ENCODE measurements around the gene NRP2. TPM values are rescaled to one million over a fixed set of nuclear protein-coding genes. Genes with fewer than 3 reads are reported as not detected.

Gene NRP2
- total RNA-seq, 1 experiment from 2014 or later: 1.2 TPM

DNA sequence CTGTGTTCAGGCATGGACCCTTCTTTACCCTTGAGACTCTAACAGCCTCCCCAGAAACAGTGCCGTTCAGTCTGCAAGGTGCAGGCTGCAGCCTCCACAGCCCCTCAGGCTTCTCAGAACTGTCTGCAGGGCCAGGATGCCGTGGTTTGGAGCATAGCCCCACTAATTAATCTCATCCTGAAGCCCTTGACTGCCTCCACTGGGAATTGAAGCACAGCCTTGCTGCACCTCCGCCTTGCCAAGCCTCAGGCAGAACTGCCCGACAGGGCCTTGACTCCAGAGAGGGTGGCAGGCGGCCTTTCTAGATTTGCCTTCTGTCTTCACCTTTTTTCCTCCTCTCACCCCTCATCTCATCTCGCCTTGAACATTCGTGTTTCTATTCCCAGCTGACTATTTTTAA is 119.8 kb downstream of the NRP2 start:
- no TSS peak for BruUV-seq (replicated peaks)
- no peak for ATAC-seq

More for the DNA sequence above, 119.8 kb downstream of the NRP2 start:
- no peak overlapping the region for H3K4me2 ChIP-seq (ENCODE audit: low read length)
- no peak overlapping the region for H2AFZ ChIP-seq (ENCODE audit: low read depth, low read length, poor library complexity, severe bottlenecking)
- no peak overlapping the region for H3K9ac ChIP-seq (ENCODE audit: low read length)
- no peaks in the 10 kb centered on the region for H3K4me1 ChIP-seq (ENCODE audit: control insufficient read depth in 1 of 2, insufficient read depth in 2 of 2, low read length in 2 of 2)
- no peak for DNase-seq (ENCODE audit: low read depth, low spot score)
- no peaks in the 10 kb centered on the region for H3K9me3 ChIP-seq (ENCODE audit: control insufficient read depth in 1 of 2, insufficient read depth in 1 of 2, low read depth in 1 of 2, low read length in 2 of 2)
- RAD21 ChIA-PET (ENCODE audit: low non-redundant PET in 1 of 2, low total read pairs in 2 of 2, uncharacterized antibody in 2 of 2, unreplicated experiment in 2 of 2): no interaction called here
- no peak for TF ChIP-seq EZH2phosphoT487 (IDR thresholded peaks at IDR 0.05; ENCODE audit: borderline replicate concordance)
- no peak for TF ChIP-seq SIN3A (IDR thresholded peaks at IDR 0.05; ENCODE audit: low read depth)
- TF ChIP-seq JUND (IDR thresholded peaks at IDR 0.05): no peak
- TF ChIP-seq ZFX (IDR thresholded peaks at IDR 0.05): no peak
- no peak for TF ChIP-seq POLR2AphosphoS5 (IDR thresholded peaks at IDR 0.05; ENCODE audit: low read depth, low read length)
- TF ChIP-seq, protein P1, sequence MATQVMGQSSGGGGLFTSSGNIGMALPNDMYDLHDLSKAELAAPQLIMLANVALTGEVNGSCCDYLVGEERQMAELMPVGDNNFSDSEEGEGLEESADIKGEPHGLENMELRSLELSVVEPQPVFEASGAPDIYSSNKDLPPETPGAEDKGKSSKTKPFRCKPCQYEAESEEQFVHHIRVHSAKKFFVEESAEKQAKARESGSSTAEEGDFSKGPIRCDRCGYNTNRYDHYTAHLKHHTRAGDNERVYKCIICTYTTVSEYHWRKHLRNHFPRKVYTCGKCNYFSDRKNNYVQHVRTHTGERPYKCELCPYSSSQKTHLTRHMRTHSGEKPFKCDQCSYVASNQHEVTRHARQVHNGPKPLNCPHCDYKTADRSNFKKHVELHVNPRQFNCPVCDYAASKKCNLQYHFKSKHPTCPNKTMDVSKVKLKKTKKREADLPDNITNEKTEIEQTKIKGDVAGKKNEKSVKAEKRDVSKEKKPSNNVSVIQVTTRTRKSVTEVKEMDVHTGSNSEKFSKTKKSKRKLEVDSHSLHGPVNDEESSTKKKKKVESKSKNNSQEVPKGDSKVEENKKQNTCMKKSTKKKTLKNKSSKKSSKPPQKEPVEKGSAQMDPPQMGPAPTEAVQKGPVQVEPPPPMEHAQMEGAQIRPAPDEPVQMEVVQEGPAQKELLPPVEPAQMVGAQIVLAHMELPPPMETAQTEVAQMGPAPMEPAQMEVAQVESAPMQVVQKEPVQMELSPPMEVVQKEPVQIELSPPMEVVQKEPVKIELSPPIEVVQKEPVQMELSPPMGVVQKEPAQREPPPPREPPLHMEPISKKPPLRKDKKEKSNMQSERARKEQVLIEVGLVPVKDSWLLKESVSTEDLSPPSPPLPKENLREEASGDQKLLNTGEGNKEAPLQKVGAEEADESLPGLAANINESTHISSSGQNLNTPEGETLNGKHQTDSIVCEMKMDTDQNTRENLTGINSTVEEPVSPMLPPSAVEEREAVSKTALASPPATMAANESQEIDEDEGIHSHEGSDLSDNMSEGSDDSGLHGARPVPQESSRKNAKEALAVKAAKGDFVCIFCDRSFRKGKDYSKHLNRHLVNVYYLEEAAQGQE (IDR thresholded peaks at IDR 0.05; ENCODE audit: low read depth): no peak
- TF ChIP-seq ELF1 (IDR thresholded peaks at IDR 0.05; ENCODE audit: borderline replicate concordance, low read depth): no peak
- TF ChIP-seq, protein P2, sequence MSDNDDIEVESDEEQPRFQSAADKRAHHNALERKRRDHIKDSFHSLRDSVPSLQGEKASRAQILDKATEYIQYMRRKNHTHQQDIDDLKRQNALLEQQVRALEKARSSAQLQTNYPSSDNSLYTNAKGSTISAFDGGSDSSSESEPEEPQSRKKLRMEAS (IDR thresholded peaks at IDR 0.05): no peak
- no peak for TF ChIP-seq CEBPB (IDR thresholded peaks at IDR 0.05; ENCODE audit: low read depth)
- TF ChIP-seq, protein P3, sequence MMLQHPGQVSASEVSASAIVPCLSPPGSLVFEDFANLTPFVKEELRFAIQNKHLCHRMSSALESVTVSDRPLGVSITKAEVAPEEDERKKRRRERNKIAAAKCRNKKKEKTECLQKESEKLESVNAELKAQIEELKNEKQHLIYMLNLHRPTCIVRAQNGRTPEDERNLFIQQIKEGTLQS (IDR thresholded peaks at IDR 0.05): no peak
- no peak for TF ChIP-seq FOSL1 (IDR thresholded peaks at IDR 0.05; ENCODE audit: low read depth)
- TF ChIP-seq, protein P4, sequence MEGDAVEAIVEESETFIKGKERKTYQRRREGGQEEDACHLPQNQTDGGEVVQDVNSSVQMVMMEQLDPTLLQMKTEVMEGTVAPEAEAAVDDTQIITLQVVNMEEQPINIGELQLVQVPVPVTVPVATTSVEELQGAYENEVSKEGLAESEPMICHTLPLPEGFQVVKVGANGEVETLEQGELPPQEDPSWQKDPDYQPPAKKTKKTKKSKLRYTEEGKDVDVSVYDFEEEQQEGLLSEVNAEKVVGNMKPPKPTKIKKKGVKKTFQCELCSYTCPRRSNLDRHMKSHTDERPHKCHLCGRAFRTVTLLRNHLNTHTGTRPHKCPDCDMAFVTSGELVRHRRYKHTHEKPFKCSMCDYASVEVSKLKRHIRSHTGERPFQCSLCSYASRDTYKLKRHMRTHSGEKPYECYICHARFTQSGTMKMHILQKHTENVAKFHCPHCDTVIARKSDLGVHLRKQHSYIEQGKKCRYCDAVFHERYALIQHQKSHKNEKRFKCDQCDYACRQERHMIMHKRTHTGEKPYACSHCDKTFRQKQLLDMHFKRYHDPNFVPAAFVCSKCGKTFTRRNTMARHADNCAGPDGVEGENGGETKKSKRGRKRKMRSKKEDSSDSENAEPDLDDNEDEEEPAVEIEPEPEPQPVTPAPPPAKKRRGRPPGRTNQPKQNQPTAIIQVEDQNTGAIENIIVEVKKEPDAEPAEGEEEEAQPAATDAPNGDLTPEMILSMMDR (IDR thresholded peaks at IDR 0.05 in 2 of 3, conservative IDR thresholded peaks at IDR 0.05 in 1 of 3; ENCODE audit: borderline replicate concordance in 1 of 3, insufficient read depth in 1 of 3, low read depth in 2 of 3, low read length in 2 of 3): no peak
- TF ChIP-seq TCF7L2 (IDR thresholded peaks at IDR 0.05; ENCODE audit: borderline replicate concordance, extremely low read depth, insufficient read depth, insufficient read length): no peak
- TF ChIP-seq RAD21 (IDR thresholded peaks at IDR 0.05; ENCODE audit: low read depth): no peak
- no peak for TF ChIP-seq ZNF274 (IDR thresholded peaks at IDR 0.05; ENCODE audit: low read depth, low read length)
- no peak for TF ChIP-seq EZH2 (IDR thresholded peaks at IDR 0.05)
- TF ChIP-seq CBX3 (IDR thresholded peaks at IDR 0.05; ENCODE audit: low read depth): no peak
- TF ChIP-seq, protein P5, sequence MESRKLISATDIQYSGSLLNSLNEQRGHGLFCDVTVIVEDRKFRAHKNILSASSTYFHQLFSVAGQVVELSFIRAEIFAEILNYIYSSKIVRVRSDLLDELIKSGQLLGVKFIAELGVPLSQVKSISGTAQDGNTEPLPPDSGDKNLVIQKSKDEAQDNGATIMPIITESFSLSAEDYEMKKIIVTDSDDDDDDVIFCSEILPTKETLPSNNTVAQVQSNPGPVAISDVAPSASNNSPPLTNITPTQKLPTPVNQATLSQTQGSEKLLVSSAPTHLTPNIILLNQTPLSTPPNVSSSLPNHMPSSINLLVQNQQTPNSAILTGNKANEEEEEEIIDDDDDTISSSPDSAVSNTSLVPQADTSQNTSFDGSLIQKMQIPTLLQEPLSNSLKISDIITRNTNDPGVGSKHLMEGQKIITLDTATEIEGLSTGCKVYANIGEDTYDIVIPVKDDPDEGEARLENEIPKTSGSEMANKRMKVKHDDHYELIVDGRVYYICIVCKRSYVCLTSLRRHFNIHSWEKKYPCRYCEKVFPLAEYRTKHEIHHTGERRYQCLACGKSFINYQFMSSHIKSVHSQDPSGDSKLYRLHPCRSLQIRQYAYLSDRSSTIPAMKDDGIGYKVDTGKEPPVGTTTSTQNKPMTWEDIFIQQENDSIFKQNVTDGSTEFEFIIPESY (IDR thresholded peaks at IDR 0.05; ENCODE audit: extremely low read depth, insufficient replicate concordance, low read length): no peak
- no peak for TF ChIP-seq YY1 (IDR thresholded peaks at IDR 0.05; ENCODE audit: extremely low read depth, insufficient replicate concordance, low read depth, low read length)
- CTCF ChIA-PET: no interaction called here
- H3K9me2 ChIP-seq (ENCODE audit: insufficient read depth): no peaks in the 10 kb centered on the region
- no peak overlapping the region for H3K4me3 ChIP-seq (replicated peaks in 1 of 2; ENCODE audit: low read depth in 1 of 2, low read length in 2 of 2)
- no peak overlapping the region for H3K27ac ChIP-seq (ENCODE audit: low read depth, low read length)
- POLR2A ChIA-PET: no interaction called here
- no peaks in the 10 kb centered on the region for H4K20me1 ChIP-seq (ENCODE audit: insufficient read depth)
- H3K27me3 ChIP-seq (ENCODE audit: insufficient read depth, low read length): 0 out of 2 replicates have a peak, but pooled peaks cover 2% of the 10 kb centered on the region
- H3K36me3 ChIP-seq (ENCODE audit: control insufficient read depth in 1 of 2, insufficient read depth in 2 of 2, low read length in 2 of 2): no peaks in the 10 kb centered on the region
- intact Hi-C loops (cut with micrococcal nuclease): no loop called here
- H3K79me2 ChIP-seq (ENCODE audit: insufficient read depth, low read length): no peaks in the 10 kb centered on the region

Measured in HCT116 (cell line).